HCT116 (cell line): ENCODE measurements around the gene PLAAT2. TPM values are rescaled to one million over a fixed set of nuclear protein-coding genes. Genes with fewer than 3 reads are reported as not detected.

Experiments used
- ATAC-seq: fragments of 200-7000 bp; cut with Tn5 transposase; 2 replicates; pipeline ENCODE4 v1.9.1; 2020; ENCODE audit warnings: mild to moderate bottlenecking, moderate library complexity
- BruUV-seq: library from RNA; stranded (reverse); fragments of 400-500 nt; replicated peaks from 2 replicates; lab custom pipeline; 2021; lab: Mats Ljungman, UMichigan
- CTCF ChIA-PET: fragments of 300-600 bp; sonication (Branson Sonifier 250); formaldehyde crosslinking; loops from one replicate; lab custom pipeline; 2021; ENCODE audit warnings: antibody characterized with exemption; lab: Charles Lee
- POLR2A ChIA-PET: fragments of 300-600, 350-600 bp; sonication (Branson Sonifier 250); formaldehyde crosslinking; loops from one replicate; lab custom pipeline; 2021; ENCODE audit warnings: antibody characterized with exemption; lab: Charles Lee
- RAD21 ChIA-PET, 2 experiments: fragments of 300-600 bp; sonication (Branson Sonifier 250); formaldehyde crosslinking; loops; one replicate each; lab custom pipeline; 2023; ENCODE audit warnings: low total read pairs in 2 of 2; ENCODE audit not compliant: uncharacterized antibody in 2 of 2, unreplicated experiment in 2 of 2, low non-redundant PET in 1 of 2; lab: Charles Lee
- DNase-seq: peaks from one replicate; pipeline ENCODE4 v3.0.0-alpha.2; 2010; ENCODE audit warnings: low read depth, low spot score
- H2AFZ ChIP-seq: fragments of 200-600 bp; shearing (Covaris generic), sonication (generic); 2 replicates; pipeline ENCODE4 v1.6.1; 2017; ENCODE audit warnings: low read depth, mixed run types, mixed read lengths, antibody characterized with exemption, low read length; ENCODE audit not compliant: poor library complexity, severe bottlenecking
- H3K27ac ChIP-seq: 2 replicates; pipeline ENCODE4 v1.5.1; 2012; ENCODE audit warnings: low read depth, low read length
- H3K27me3 ChIP-seq: fragments of 200-600 bp; sonication (generic); 2 replicates; pipeline ENCODE4 v1.6.1; 2016; ENCODE audit warnings: mixed run types, low read length, mixed read lengths; ENCODE audit not compliant: insufficient read depth
- H3K36me3 ChIP-seq, 2 experiments: fragments of 200-500 bp in 1 of 2; fragments of 200-600 bp in 1 of 2; sonication (Bioruptor generic) in 1 of 2; sonication (generic) in 1 of 2; 2 replicates each; pipeline versions ENCODE4 v1.5.1 to v1.6.1; 2014 to 2016; ENCODE audit warnings: low read length in 2 of 2, inconsistent platforms in 1 of 2, mixed read lengths in 1 of 2, mixed run types in 1 of 2; ENCODE audit not compliant: insufficient read depth in 2 of 2, control insufficient read depth in 1 of 2
- H3K4me1 ChIP-seq, 2 experiments: fragments of 200-600 bp in 1 of 2; sonication (generic) in 1 of 2; 2 replicates each; pipeline versions ENCODE4 v1.5.1 to v1.6.1; 2012 to 2017; ENCODE audit warnings: low read length in 2 of 2, inconsistent platforms in 1 of 2, mild to moderate bottlenecking in 1 of 2, mixed read lengths in 1 of 2, mixed run types in 1 of 2, moderate library complexity in 1 of 2; ENCODE audit not compliant: insufficient read depth in 2 of 2, control insufficient read depth in 1 of 2
- H3K4me2 ChIP-seq: fragments of 200-600 bp; sonication (generic); 2 replicates; pipeline ENCODE4 v1.6.1; 2017; ENCODE audit warnings: mixed run types, low read length, mixed read lengths
- H3K4me3 ChIP-seq, 2 experiments: fragments of 200-600 bp in 1 of 2; sonication (generic) in 1 of 2; replicated peaks in 1 of 2; 2 replicates each; pipeline ENCODE4 v1.5.1; 2011 to 2016; ENCODE audit warnings: low read length in 2 of 2, control low read depth in 1 of 2, low read depth in 1 of 2, mild to moderate bottlenecking in 1 of 2, mixed read lengths in 1 of 2, mixed run types in 1 of 2
- H3K79me2 ChIP-seq: fragments of 200-600 bp; sonication (generic); 2 replicates; pipeline ENCODE4 v1.6.1; 2017; ENCODE audit warnings: mild to moderate bottlenecking, mixed run types, low read length, moderate library complexity, mixed read lengths; ENCODE audit not compliant: insufficient read depth
- H3K9ac ChIP-seq: fragments of 200-600 bp; sonication (generic); 2 replicates; pipeline ENCODE4 v1.6.1; 2016; ENCODE audit warnings: low read length, mixed read lengths
- H3K9me2 ChIP-seq: fragments of 200-600 bp; sonication (generic), shearing (Covaris generic); 2 replicates; pipeline ENCODE4 v1.6.1; 2017; ENCODE audit warnings: mixed run types, mild to moderate bottlenecking, moderate library complexity; ENCODE audit not compliant: insufficient read depth
- H3K9me3 ChIP-seq, 2 experiments: fragments of 200-500 bp in 1 of 2; fragments of 200-600 bp in 1 of 2; sonication (Bioruptor generic) in 1 of 2; sonication (generic) in 1 of 2; 2 replicates each; pipeline ENCODE4 v1.6.1; 2014 to 2017; ENCODE audit warnings: low read length in 2 of 2, mixed read lengths in 2 of 2, inconsistent platforms in 1 of 2, low read depth in 1 of 2, mild to moderate bottlenecking in 1 of 2, mixed run types in 1 of 2, moderate library complexity in 1 of 2; ENCODE audit not compliant: control insufficient read depth in 1 of 2, insufficient read depth in 1 of 2
- H4K20me1 ChIP-seq: fragments of 200-600 bp; sonication (generic), shearing (Covaris generic); 2 replicates; pipeline ENCODE4 v1.6.1; 2017; ENCODE audit warnings: mixed run types, mild to moderate bottlenecking, moderate library complexity; ENCODE audit not compliant: insufficient read depth
- CEBPB ChIP-seq: IDR thresholded peaks from 2 replicates; pipeline ENCODE4 v1.6.1; 2012; ENCODE audit warnings: low read depth
- EZH2 ChIP-seq: fragments of 200-600 bp; sonication (generic); IDR thresholded peaks from 2 replicates; pipeline ENCODE4 v1.6.1; 2017; ENCODE audit warnings: antibody characterized with exemption, mixed run types
- EZH2phosphoT487 ChIP-seq: fragments of 200-600 bp; IDR thresholded peaks from 2 replicates; pipeline ENCODE4 v1.6.1; 2018; ENCODE audit warnings: antibody characterized with exemption, borderline replicate concordance
- FOSL1 ChIP-seq: IDR thresholded peaks from 2 replicates; pipeline ENCODE4 v1.6.1; 2012; ENCODE audit warnings: low read depth
- JUND ChIP-seq: IDR thresholded peaks from 2 replicates; pipeline ENCODE4 v1.6.1; 2012
- POLR2AphosphoS5 ChIP-seq: IDR thresholded peaks from 2 replicates; pipeline ENCODE4 v1.6.1; 2011; ENCODE audit warnings: mild to moderate bottlenecking, low read depth, low read length, moderate library complexity
- RAD21 ChIP-seq: IDR thresholded peaks from 2 replicates; pipeline ENCODE4 v1.6.1; 2012; ENCODE audit warnings: low read depth, mild to moderate bottlenecking
- SP1 ChIP-seq: IDR thresholded peaks from 2 replicates; pipeline ENCODE4 v1.6.1; 2012; ENCODE audit warnings: low read depth
- SRF ChIP-seq: IDR thresholded peaks from 2 replicates; pipeline ENCODE4 v1.6.1; 2012; ENCODE audit warnings: low read depth
- YY1 ChIP-seq: IDR thresholded peaks from 2 replicates; pipeline ENCODE4 v1.6.1; 2011; ENCODE audit warnings: low read length, low read depth, moderate library complexity, mild to moderate bottlenecking; ENCODE audit not compliant: insufficient replicate concordance; ENCODE audit errors: extremely low read depth
- ZFX ChIP-seq: fragments of 450-650 bp; IDR thresholded peaks from 2 replicates; pipeline ENCODE4 v1.6.1; 2017
- ZNF274 ChIP-seq: fragments of 200-500 bp; sonication (Bioruptor generic); IDR thresholded peaks from 2 replicates; pipeline ENCODE4 v1.6.1; 2014; ENCODE audit warnings: mild to moderate bottlenecking, low read depth, low read length, inconsistent platforms
- intact Hi-C: fragments of 100-400 bp; cut with micrococcal nuclease; formaldehyde crosslinking; loops from 2 replicates; pipeline ENCODE4 v1.10.0; 2022
- total RNA-seq: library from RNA; stranded (reverse); gene quantifications from one replicate; pipeline ENCODE4 v1.2.1, GENCODE V29; 2021; ENCODE audit not compliant: unreplicated experiment
- TF ChIP-seq, protein P1 (sequence below), 3 experiments: fragments of 200-600 bp in 1 of 3; sonication (generic) in 1 of 3; IDR thresholded peaks in 2 of 3; conservative IDR thresholded peaks in 1 of 3; 2 replicates each; pipeline ENCODE4 v1.5.1; 2012 to 2017; ENCODE audit warnings: low read depth in 2 of 3, low read length in 2 of 3, antibody characterized with exemption in 1 of 3, borderline replicate concordance in 1 of 3, control low read depth in 1 of 3, mild to moderate bottlenecking in 1 of 3, mixed read lengths in 1 of 3, mixed run types in 1 of 3, moderate library complexity in 1 of 3; ENCODE audit not compliant: insufficient read depth in 1 of 3
- TF ChIP-seq, protein P2 (sequence below): IDR thresholded peaks from 2 replicates; pipeline ENCODE4 v1.6.1; 2012
- TF ChIP-seq, protein P3 (sequence below): IDR thresholded peaks from 2 replicates; pipeline ENCODE4 v1.6.1; 2012
- TF ChIP-seq, protein P4 (sequence below): IDR thresholded peaks from 2 replicates; pipeline ENCODE4 v1.6.1; 2012; ENCODE audit warnings: low read depth

PLAAT2 gene
- total RNA-seq, 1 experiment from 2014 or later, result not detected

DNA sequence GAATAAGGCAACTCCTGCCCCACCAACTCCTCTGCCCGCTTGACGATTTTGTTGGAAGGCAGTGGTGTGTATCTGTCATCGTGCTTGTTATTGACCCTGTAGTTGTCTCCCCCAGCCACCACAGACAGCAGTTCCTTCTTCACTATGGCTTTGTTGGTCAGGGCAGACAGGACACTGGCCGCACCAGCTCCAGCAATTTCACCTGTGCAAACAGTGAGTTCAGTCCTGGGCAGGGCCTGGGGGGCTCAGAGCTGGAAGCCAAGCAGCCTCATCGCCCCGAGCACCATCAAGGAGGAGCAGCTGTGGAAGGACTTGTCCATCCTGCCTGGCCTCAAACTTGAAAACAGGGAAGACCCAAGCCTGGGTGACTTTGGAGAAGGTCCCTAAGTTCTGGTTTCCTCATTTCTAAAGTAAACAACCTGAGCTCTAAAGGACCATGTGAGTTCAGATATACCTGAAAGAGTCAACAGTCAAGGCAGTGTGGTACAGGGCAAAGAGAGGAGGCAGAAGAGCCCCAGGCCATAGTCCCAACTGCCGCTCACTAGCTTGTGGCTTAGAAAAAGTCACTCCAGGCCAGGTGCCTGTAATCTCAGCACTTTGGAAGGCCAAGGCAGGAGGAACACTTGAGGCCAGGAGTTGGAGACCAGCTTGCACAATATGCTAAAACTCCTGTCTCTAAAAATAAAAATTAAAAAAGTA, 4.6 kb downstream of the PLAAT2 start (continued):
- TF ChIP-seq, protein P1, sequence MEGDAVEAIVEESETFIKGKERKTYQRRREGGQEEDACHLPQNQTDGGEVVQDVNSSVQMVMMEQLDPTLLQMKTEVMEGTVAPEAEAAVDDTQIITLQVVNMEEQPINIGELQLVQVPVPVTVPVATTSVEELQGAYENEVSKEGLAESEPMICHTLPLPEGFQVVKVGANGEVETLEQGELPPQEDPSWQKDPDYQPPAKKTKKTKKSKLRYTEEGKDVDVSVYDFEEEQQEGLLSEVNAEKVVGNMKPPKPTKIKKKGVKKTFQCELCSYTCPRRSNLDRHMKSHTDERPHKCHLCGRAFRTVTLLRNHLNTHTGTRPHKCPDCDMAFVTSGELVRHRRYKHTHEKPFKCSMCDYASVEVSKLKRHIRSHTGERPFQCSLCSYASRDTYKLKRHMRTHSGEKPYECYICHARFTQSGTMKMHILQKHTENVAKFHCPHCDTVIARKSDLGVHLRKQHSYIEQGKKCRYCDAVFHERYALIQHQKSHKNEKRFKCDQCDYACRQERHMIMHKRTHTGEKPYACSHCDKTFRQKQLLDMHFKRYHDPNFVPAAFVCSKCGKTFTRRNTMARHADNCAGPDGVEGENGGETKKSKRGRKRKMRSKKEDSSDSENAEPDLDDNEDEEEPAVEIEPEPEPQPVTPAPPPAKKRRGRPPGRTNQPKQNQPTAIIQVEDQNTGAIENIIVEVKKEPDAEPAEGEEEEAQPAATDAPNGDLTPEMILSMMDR (IDR thresholded peaks at IDR 0.05 in 2 of 3, conservative IDR thresholded peaks at IDR 0.05 in 1 of 3; ENCODE audit: borderline replicate concordance in 1 of 3, insufficient read depth in 1 of 3, low read depth in 2 of 3, low read length in 2 of 3), result no peak
- TF ChIP-seq, protein P2, sequence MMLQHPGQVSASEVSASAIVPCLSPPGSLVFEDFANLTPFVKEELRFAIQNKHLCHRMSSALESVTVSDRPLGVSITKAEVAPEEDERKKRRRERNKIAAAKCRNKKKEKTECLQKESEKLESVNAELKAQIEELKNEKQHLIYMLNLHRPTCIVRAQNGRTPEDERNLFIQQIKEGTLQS, result no peak
- TF ChIP-seq SP1 (no peak), CEBPB (no peak)

DNA sequence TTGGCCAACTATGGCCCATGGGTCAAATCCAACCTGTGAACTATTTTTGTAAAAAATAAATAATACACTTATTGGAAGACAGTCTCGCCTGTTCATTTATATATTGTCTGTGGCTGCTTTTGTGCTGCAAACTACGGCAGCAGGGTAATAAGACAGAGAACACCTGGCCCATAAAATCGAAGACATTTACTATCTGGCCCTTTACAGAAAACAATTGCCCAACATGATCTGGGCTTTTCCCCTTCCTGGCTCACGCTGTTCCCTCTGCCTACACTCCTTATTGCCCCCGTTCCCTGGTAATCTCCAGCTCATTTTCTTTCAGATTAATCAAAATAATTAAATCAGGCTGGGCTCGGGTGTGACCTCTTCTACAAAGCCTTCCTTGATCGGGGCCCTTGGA, 5.6 kb downstream of the PLAAT2 start:
- H4K20me1 ChIP-seq, result no peaks in the 10 kb centered on the region
- H3K79me2 ChIP-seq, result no peaks in the 10 kb centered on the region
- ATAC-seq (no peak), DNase-seq (no peak)
- no peaks in the 10 kb centered on the region for H3K9me2 ChIP-seq
- no peaks in the 10 kb centered on the region for H3K9me3 ChIP-seq
- no peaks in the 10 kb centered on the region for H3K4me1 ChIP-seq
- no peak overlapping the region for H2AFZ ChIP-seq
- H3K4me3 ChIP-seq, result no peak overlapping the region
- ChIA-PET CTCF (no interaction called here), POLR2A (no interaction called here), RAD21 (no interaction called here)
- H3K27me3 ChIP-seq, result no peaks in the 10 kb centered on the region
- H3K27ac ChIP-seq, result no peak overlapping the region
- no peak overlapping the region for H3K9ac ChIP-seq
- intact Hi-C loops, result no loop called here
- no peak for TF ChIP-seq POLR2AphosphoS5
- TF ChIP-seq YY1, result no peak
- no peak for TF ChIP-seq CEBPB
- TF ChIP-seq FOSL1, result no peak
- TF ChIP-seq, protein P3, sequence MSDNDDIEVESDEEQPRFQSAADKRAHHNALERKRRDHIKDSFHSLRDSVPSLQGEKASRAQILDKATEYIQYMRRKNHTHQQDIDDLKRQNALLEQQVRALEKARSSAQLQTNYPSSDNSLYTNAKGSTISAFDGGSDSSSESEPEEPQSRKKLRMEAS, result no peak
- TF ChIP-seq RAD21, result no peak
- TF ChIP-seq, protein P4, sequence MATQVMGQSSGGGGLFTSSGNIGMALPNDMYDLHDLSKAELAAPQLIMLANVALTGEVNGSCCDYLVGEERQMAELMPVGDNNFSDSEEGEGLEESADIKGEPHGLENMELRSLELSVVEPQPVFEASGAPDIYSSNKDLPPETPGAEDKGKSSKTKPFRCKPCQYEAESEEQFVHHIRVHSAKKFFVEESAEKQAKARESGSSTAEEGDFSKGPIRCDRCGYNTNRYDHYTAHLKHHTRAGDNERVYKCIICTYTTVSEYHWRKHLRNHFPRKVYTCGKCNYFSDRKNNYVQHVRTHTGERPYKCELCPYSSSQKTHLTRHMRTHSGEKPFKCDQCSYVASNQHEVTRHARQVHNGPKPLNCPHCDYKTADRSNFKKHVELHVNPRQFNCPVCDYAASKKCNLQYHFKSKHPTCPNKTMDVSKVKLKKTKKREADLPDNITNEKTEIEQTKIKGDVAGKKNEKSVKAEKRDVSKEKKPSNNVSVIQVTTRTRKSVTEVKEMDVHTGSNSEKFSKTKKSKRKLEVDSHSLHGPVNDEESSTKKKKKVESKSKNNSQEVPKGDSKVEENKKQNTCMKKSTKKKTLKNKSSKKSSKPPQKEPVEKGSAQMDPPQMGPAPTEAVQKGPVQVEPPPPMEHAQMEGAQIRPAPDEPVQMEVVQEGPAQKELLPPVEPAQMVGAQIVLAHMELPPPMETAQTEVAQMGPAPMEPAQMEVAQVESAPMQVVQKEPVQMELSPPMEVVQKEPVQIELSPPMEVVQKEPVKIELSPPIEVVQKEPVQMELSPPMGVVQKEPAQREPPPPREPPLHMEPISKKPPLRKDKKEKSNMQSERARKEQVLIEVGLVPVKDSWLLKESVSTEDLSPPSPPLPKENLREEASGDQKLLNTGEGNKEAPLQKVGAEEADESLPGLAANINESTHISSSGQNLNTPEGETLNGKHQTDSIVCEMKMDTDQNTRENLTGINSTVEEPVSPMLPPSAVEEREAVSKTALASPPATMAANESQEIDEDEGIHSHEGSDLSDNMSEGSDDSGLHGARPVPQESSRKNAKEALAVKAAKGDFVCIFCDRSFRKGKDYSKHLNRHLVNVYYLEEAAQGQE, result no peak
- TF ChIP-seq ZFX, result no peak
- no peak for TF ChIP-seq JUND
- TF ChIP-seq, protein P1 (IDR thresholded peaks at IDR 0.05 in 2 of 3, conservative IDR thresholded peaks at IDR 0.05 in 1 of 3; ENCODE audit: borderline replicate concordance in 1 of 3, insufficient read depth in 1 of 3, low read depth in 2 of 3, low read length in 2 of 3), result no peak
- no peak for TF ChIP-seq SP1
- TF ChIP-seq SRF, result no peak
- no peak for TF ChIP-seq ZNF274
- no peak for TF ChIP-seq EZH2
- no peak for TF ChIP-seq EZH2phosphoT487
- no TSS peak for BruUV-seq
- H3K36me3 ChIP-seq, result no peaks in the 10 kb centered on the region
- H3K4me2 ChIP-seq, result no peak overlapping the region
